IPS DF 6.9 (cell line): ENCODE results near the gene RHOA.

Experiments used
- DNase-seq: peaks from one replicate; pipeline ENCODE4 v3.0.0-alpha.2; 2013; ENCODE audit warnings: low read depth, low spot score
- H3K27ac ChIP-seq: one replicate; pipeline ENCODE4 v1.5.1; 2013; ENCODE audit warnings: low read length, control low read depth
- H3K27me3 ChIP-seq: 2 replicates; pipeline ENCODE4 v1.6.1; 2013; ENCODE audit warnings: mild to moderate bottlenecking, low read length; ENCODE audit not compliant: control insufficient read depth, insufficient read depth
- H3K36me3 ChIP-seq: 2 replicates; pipeline ENCODE4 v1.6.1; 2013; ENCODE audit warnings: low read length; ENCODE audit not compliant: control insufficient read depth, insufficient read depth
- H3K4me1 ChIP-seq: 2 replicates; pipeline ENCODE4 v1.6.1; 2013; ENCODE audit warnings: low read length; ENCODE audit not compliant: control insufficient read depth, insufficient read depth
- H3K4me3 ChIP-seq: 2 replicates; pipeline ENCODE4 v1.5.1; 2013; ENCODE audit warnings: mild to moderate bottlenecking, low read length
- H3K9me3 ChIP-seq: 2 replicates; pipeline ENCODE4 v1.6.1; 2013; ENCODE audit warnings: low read length, inconsistent platforms; ENCODE audit not compliant: control insufficient read depth, insufficient read depth
- WGBS: extraction: QIAGEN DNeasy Blood & Tissue Kit; methylation state at CpG from one replicate; pipeline ENCODE4 v1.1.7; 2013; ENCODE audit warnings: mixed read lengths, missing lambda C conversion rate; ENCODE audit not compliant: insufficient read length, insufficient coverage; 5-methylcytosine and 5-hydroxymethylcytosine counted together

Gene RHOA

DNA sequence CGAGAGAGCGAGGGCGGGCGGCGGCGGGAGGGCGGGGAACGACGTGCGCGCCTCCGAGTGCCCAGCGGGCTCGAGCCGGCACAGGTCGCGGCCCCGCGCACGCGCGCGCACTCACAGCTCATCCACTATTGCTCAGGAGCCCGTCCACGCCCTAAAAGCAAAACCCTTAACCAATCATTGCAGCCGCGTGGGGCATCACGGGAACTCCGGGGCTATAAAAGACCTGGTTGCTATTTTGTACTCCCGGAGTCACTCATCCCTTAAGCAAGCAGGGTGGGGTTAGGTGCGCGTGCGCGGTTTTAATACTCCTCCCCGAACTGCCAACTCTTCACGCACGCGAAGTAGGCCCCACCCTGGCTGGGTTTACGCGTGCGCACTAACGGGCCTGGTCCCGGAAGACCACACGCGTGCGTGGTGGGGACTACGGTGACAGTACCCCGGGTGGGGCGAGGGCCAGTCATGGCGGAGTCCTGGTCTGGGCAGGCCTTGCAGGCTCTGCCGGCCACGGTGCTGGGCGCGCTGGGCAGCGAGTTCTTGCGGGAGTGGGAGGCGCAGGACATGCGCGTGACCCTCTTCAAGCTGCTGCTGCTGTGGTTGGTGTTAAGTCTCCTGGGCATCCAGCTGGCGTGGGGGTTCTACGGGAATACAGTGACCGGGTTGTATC lies at the start of gene RHOA, which contains the start of gene TCTA:
RHOA (minus strand) TSS at position 9 of the 664 bp plus-strand sequence. CDS start 36,387 bp downstream, outside the sequence.
TCTA (plus strand) TSS at position 456 of the 664 bp plus-strand sequence; CDS start at position 460, 4 bp downstream.
- Histone ChIP-seq H3K9me3 (no peaks in the 10 kb centered on the region), H3K4me1 (no peaks in the 10 kb centered on the region), H3K4me3 (peak within 1 kb of the TSS; percentile 100), H3K27ac (no peak within 1 kb of the TSS), H3K27me3 (no peaks in the 10 kb centered on the region), H3K36me3 (no peaks in the 10 kb centered on the region)
- peak; percentile 98 for DNase-seq
- no CpG with 5 or more reads among the region's 62 CpGs for WGBS

DNA sequence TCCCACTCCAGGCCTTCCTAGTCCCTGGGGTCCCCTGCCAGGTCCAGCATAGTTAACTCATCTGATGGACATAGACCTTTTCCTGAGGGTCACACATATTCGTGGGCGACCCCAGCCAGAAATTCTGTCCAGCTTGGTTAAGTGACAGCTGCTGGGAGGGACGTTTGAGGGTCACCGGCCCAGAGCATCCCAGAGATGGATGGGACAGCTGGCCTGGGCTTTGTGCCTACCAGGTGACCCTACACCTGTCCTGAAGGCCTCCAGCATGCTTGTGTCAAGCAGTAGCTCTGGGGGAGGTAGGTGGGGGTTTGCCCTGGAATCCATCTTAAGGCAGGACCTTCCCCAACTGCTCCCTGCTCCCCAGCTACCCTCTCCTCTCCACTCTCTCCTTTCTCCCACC lies 49.2 kb upstream of the RHOA start:
- Histone ChIP-seq H3K9me3 (no peaks in the 10 kb centered on the region), H3K4me1 (peaks cover 20% of the 10 kb centered on the region), H3K4me3 (no peak overlapping the region), H3K27ac (no peak overlapping the region), H3K36me3 (no peaks in the 10 kb centered on the region), H3K27me3 (no peaks in the 10 kb centered on the region)
- DNase-seq, result no peak
- no CpG with 5 or more reads among the region's 4 CpGs for WGBS

DNA sequence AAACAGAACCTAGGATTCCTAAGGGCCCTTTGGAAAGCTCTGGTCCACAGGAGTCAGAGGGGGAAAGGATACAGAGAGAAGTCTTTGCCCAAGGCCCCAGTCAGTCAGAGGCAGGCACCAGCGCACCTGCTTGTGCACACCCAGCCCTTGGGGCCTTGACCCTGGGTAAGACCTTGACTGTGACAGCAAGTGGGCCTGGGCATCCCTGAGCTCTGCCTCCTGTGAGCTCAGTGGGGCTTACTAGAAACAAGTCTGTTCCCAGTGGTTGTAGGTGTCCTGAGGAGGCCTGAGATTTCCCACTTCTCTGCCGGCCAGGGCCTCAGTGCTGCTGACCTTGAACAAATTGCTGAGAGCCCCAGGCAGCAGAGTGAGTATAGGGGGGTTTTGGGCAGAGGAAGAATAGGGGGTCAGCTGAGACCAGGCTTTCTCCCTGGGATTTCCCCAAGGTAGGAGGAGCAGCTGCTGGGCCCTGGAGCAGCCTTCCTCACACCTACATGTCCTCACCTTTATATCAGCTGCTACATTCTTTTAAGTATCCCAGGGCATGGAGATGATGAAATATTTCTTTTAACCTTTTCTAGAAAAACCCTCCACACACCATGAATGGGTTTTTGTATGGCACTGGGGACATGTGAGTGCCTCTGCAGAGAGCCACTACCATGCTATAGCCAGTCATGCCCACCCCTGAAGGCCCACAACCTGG lies 48.6 kb upstream of the RHOA start:
- WGBS, result no CpG with 5 or more reads among the region's 2 CpGs
- no peaks in the 10 kb centered on the region for H3K36me3 ChIP-seq
- no peaks in the 10 kb centered on the region for H3K9me3 ChIP-seq
- DNase-seq, result no peak
- no peak overlapping the region for H3K27ac ChIP-seq
- no peaks in the 10 kb centered on the region for H3K27me3 ChIP-seq
- no peak overlapping the region for H3K4me3 ChIP-seq
- H3K4me1 ChIP-seq, result peaks cover 20% of the 10 kb centered on the region

GRCh38 chr3:49456466-49456865 lies 44.7 kb upstream of the RHOA start:
- WGBS, result no CpG with 5 or more reads among the region's 3 CpGs
- H3K9me3 ChIP-seq, result no peaks in the 10 kb centered on the region
- no peak overlapping the region for H3K4me3 ChIP-seq
- DNase-seq, result no peak
- H3K4me1 ChIP-seq, result peaks cover 23% of the 10 kb centered on the region
- no peaks in the 10 kb centered on the region for H3K36me3 ChIP-seq
- H3K27me3 ChIP-seq, result no peaks in the 10 kb centered on the region
- H3K27ac ChIP-seq, result no peak overlapping the region

GRCh38 chr3:49454898-49455681 lies 43.3 kb upstream of the RHOA start:
- no CpG with 5 or more reads among the region's 3 CpGs for WGBS
- H3K27ac ChIP-seq, result no peak overlapping the region
- no peaks in the 10 kb centered on the region for H3K9me3 ChIP-seq
- no peak overlapping the region for H3K4me3 ChIP-seq
- peaks cover 16% of the 10 kb centered on the region for H3K4me1 ChIP-seq
- no peak for DNase-seq
- no peaks in the 10 kb centered on the region for H3K36me3 ChIP-seq
- H3K27me3 ChIP-seq, result no peaks in the 10 kb centered on the region

GRCh38 chr3:49454458-49454857 lies 42.7 kb upstream of the RHOA start:
- H3K4me1 ChIP-seq, result peaks cover 13% of the 10 kb centered on the region
- H3K4me3 ChIP-seq, result no peak overlapping the region
- no peak for DNase-seq
- no CpG with 5 or more reads among the region's 2 CpGs for WGBS
- no peak overlapping the region for H3K27ac ChIP-seq
- H3K36me3 ChIP-seq, result no peaks in the 10 kb centered on the region
- no peaks in the 10 kb centered on the region for H3K9me3 ChIP-seq
- no peaks in the 10 kb centered on the region for H3K27me3 ChIP-seq

DNA sequence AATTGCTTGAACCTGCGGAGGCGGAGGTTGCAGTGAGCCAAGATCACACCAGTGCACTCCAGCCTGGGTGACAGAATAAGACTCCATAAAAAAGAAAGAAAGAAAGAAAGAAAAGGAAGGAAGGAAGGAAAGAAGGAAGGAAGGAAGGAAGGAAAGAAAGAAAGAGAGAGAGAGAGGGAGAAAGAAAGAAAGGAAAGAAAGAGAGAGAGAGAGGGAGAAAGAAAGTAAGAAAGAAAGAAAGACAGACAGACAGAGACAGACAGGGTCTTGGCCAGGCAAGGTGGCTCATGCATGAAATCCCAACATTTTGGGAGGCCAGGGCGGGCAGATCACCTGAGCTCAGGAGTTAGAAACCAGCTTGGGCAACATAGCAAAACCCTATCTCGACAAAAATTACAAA lies 41.8 kb upstream of the RHOA start:
- Histone ChIP-seq H3K4me3 (no peak overlapping the region), H3K9me3 (no peaks in the 10 kb centered on the region), H3K4me1 (peaks cover 5% of the 10 kb centered on the region; the same call in 1 of the 2 replicates), H3K36me3 (no peaks in the 10 kb centered on the region), H3K27ac (no peak overlapping the region), H3K27me3 (no peaks in the 10 kb centered on the region)
- WGBS, result no CpG with 5 or more reads among the region's 4 CpGs
- DNase-seq, result no peak

DNA sequence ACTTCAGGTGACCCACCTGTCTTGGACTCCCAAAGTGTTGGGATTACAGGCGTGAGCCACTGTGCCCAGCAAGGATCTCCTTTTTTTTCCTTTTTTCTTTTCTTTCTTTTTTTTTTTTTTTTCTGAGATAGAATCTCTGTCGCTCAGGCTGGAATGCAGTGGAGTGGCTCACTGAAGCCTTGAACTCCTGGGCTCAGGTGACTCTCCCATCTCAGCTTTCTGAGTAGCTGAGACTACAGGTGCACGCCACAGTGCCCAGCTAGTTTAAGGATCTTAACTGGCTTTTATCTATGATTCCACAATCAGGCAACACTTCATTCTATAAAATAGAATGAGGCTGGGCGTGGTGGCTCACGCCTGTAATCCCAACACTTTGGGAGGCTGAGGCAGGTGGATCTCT lies 33.6 kb upstream of the RHOA start:
- Histone ChIP-seq H3K36me3 (no peaks in the 10 kb centered on the region), H3K4me3 (no peak overlapping the region), H3K27me3 (no peaks in the 10 kb centered on the region), H3K4me1 (no peaks in the 10 kb centered on the region), H3K27ac (no peak overlapping the region), H3K9me3 (no peaks in the 10 kb centered on the region)
- WGBS, result no CpG with 5 or more reads among the region's 5 CpGs
- DNase-seq, result no peak

GRCh38 chr3:49434731-49435130 lies 23.0 kb upstream of the RHOA start:
- DNase-seq, result no peak
- Histone ChIP-seq H3K36me3 (no peaks in the 10 kb centered on the region), H3K4me3 (no peak overlapping the region), H3K27ac (no peak overlapping the region), H3K9me3 (no peaks in the 10 kb centered on the region), H3K27me3 (no peaks in the 10 kb centered on the region), H3K4me1 (no peaks in the 10 kb centered on the region)
- WGBS, result no CpG with 5 or more reads among the region's 5 CpGs

- H3K4me3 ChIP-seq, result peak overlapping the region; percentile 62
- no peaks in the 10 kb centered on the region for H3K36me3 ChIP-seq
- no peak overlapping the region for H3K27ac ChIP-seq
- no peaks in the 10 kb centered on the region for H3K27me3 ChIP-seq
- WGBS, result no CpG with 5 or more reads among the region's 9 CpGs
- H3K4me1 ChIP-seq, result no peaks in the 10 kb centered on the region
- H3K9me3 ChIP-seq, result no peaks in the 10 kb centered on the region
- no peak for DNase-seq
Observed at GRCh38 chr3:49428752-49429080, 16.9 kb upstream of the RHOA start.
